ENCODE results near the gene TMPRSS6. TPM values are rescaled to one million over a fixed set of nuclear protein-coding genes. Genes with fewer than 3 reads are reported as not detected.

TMPRSS6 gene
- total RNA-seq, 4 donors from 2014 or later = 0.10 to 0.18 TPM; not detected in 2

- Histone ChIP-seq H3K4me1 (no peaks in the 10 kb centered on the region), H3K27ac (no peak overlapping the region), H3K27me3 (peaks cover 19 to 31% (median 26%) of the 10 kb centered on the region in 3 donors), H3K4me3 (no peak overlapping the region), H3K36me3 (no peaks in the 10 kb centered on the region), H3K9me3 (no peaks in the 10 kb centered on the region)
- ATAC-seq (no peak), DNase-seq (no peak)
- intact Hi-C loops (cut with DNase I; ENCODE audit: low total_unique reads) (no loop called here), in situ Hi-C loops (cut with MboI; ENCODE audit: low sequenced_read_pairs in 4 of 4) (loop anchor here in 1 of 4 donors (25.0 kb wide), 1 partner anchor 113 kb away; the partner anchor contains the start of gene SSTR3)
- TF ChIP-seq CTCF (IDR thresholded peaks at IDR 0.05 in 4 of 5, conservative IDR thresholded peaks at IDR 0.05 in 1 of 5) (no peak), POLR2A (IDR thresholded peaks at IDR 0.05) (no peak)
Measured at GRCh38 chr22:37098976-37099591, 10.4 kb downstream of the TMPRSS6 start.

- no peak for TF ChIP-seq CTCF (IDR thresholded peaks at IDR 0.05 in 4 of 5, conservative IDR thresholded peaks at IDR 0.05 in 1 of 5)
- TF ChIP-seq POLR2A (IDR thresholded peaks at IDR 0.05) = no peak
- Histone ChIP-seq H3K36me3 (no peaks in the 10 kb centered on the region), H3K27me3 (peaks cover 19 to 28% (median 27%) of the 10 kb centered on the region in 3 donors), H3K27ac (no peak overlapping the region), H3K4me3 (no peak overlapping the region), H3K9me3 (no peaks in the 10 kb centered on the region), H3K4me1 (no peaks in the 10 kb centered on the region)
- intact Hi-C loops (cut with DNase I; ENCODE audit: low total_unique reads) = no loop called here
- no peak for ATAC-seq
- no peak for DNase-seq
- in situ Hi-C loops (cut with MboI; ENCODE audit: low sequenced_read_pairs in 4 of 4) = loop anchor here in 1 of 4 donors (25.0 kb wide), 1 partner anchor 115 kb away; the partner anchor contains the start of gene SSTR3
Measured at GRCh38 chr22:37097346-37097745, 12.2 kb downstream of the TMPRSS6 start.

GRCh38 chr22:37095113-37095512, 14.4 kb downstream of the TMPRSS6 start:
- H3K9me3 ChIP-seq = no peaks in the 10 kb centered on the region
- no peaks in the 10 kb centered on the region for H3K36me3 ChIP-seq
- H3K4me3 ChIP-seq = no peak overlapping the region
- peaks cover 19 to 30% (median 28%) of the 10 kb centered on the region in 3 donors for H3K27me3 ChIP-seq
- no peak for TF ChIP-seq CTCF (IDR thresholded peaks at IDR 0.05 in 4 of 5, conservative IDR thresholded peaks at IDR 0.05 in 1 of 5)
- no peak for TF ChIP-seq POLR2A (IDR thresholded peaks at IDR 0.05)
- H3K27ac ChIP-seq = no peak overlapping the region
- ATAC-seq (no peak), DNase-seq (no peak)
- H3K4me1 ChIP-seq = no peaks in the 10 kb centered on the region
- intact Hi-C loops (cut with DNase I; ENCODE audit: low total_unique reads) = no loop called here
- in situ Hi-C loops (cut with MboI; ENCODE audit: low sequenced_read_pairs in 4 of 4) = loop anchor here in 1 of 4 donors (25.0 kb wide), 1 partner anchor 117 kb away; the partner anchor contains the start of gene SSTR3

GRCh38 chr22:37094239-37094638, 15.3 kb downstream of the TMPRSS6 start:
- no peaks in the 10 kb centered on the region for H3K9me3 ChIP-seq
- H3K36me3 ChIP-seq = no peaks in the 10 kb centered on the region
- no peaks in the 10 kb centered on the region for H3K4me1 ChIP-seq
- intact Hi-C loops (cut with DNase I; ENCODE audit: low total_unique reads) = no loop called here
- no peak overlapping the region for H3K4me3 ChIP-seq
- ATAC-seq (no peak), DNase-seq (no peak)
- no peak overlapping the region for H3K27ac ChIP-seq
- no peak for TF ChIP-seq POLR2A (IDR thresholded peaks at IDR 0.05)
- in situ Hi-C loops (cut with MboI; ENCODE audit: low sequenced_read_pairs in 4 of 4) = loop anchor here in 1 of 4 donors (25.0 kb wide), 1 partner anchor 118 kb away; the partner anchor contains the start of gene SSTR3
- H3K27me3 ChIP-seq = peaks cover 19 to 30% (median 28%) of the 10 kb centered on the region in 3 donors

GRCh38 chr22:37092997-37093396, 16.5 kb downstream of the TMPRSS6 start:
- Histone ChIP-seq H3K9me3 (no peaks in the 10 kb centered on the region), H3K4me3 (no peak overlapping the region), H3K36me3 (no peaks in the 10 kb centered on the region), H3K27me3 (peaks cover 19 to 34% (median 27%) of the 10 kb centered on the region in 3 donors), H3K4me1 (no peaks in the 10 kb centered on the region), H3K27ac (no peak overlapping the region)
- intact Hi-C loops (cut with DNase I; ENCODE audit: low total_unique reads) = no loop called here
- TF ChIP-seq CTCF (IDR thresholded peaks at IDR 0.05 in 4 of 5, conservative IDR thresholded peaks at IDR 0.05 in 1 of 5) (no peak), POLR2A (IDR thresholded peaks at IDR 0.05) (no peak)
- DNase-seq (no peak), ATAC-seq (no peak)
- in situ Hi-C loops (cut with MboI; ENCODE audit: low sequenced_read_pairs in 4 of 4) = loop anchor here in 1 of 4 donors (25.0 kb wide), 1 partner anchor 119 kb away; the partner anchor contains the start of gene SSTR3
